ENCODE data around the gene PRPF40B.

DNA sequence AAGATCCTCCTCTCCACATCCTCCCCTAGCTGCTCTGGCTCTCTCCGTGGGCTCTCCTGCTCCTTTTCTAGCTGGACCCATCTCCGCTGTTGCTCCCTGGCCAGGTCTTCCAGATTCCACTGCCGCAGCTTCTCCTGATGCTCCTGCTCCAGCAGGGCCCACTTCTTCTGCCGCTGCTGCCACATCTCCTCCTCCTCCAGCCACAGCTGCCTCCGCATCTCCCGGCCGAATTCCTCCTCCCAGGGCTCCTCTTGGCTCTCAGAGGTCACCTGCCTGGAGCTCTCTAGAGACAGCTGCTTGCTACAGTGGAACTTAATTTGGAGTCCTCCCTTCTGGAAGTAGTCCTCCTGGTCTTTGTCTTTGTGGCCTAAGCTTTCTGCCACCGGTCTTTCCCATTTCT lies 23.4 kb upstream of the PRPF40B start:
- TF ChIP-seq, protein P1, sequence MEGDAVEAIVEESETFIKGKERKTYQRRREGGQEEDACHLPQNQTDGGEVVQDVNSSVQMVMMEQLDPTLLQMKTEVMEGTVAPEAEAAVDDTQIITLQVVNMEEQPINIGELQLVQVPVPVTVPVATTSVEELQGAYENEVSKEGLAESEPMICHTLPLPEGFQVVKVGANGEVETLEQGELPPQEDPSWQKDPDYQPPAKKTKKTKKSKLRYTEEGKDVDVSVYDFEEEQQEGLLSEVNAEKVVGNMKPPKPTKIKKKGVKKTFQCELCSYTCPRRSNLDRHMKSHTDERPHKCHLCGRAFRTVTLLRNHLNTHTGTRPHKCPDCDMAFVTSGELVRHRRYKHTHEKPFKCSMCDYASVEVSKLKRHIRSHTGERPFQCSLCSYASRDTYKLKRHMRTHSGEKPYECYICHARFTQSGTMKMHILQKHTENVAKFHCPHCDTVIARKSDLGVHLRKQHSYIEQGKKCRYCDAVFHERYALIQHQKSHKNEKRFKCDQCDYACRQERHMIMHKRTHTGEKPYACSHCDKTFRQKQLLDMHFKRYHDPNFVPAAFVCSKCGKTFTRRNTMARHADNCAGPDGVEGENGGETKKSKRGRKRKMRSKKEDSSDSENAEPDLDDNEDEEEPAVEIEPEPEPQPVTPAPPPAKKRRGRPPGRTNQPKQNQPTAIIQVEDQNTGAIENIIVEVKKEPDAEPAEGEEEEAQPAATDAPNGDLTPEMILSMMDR (IDR thresholded peaks at IDR 0.05) = no peak
- TF ChIP-seq ZFX (IDR thresholded peaks at IDR 0.05; ENCODE audit: borderline replicate concordance) = no peak
